ENCODE data around the gene DDRGK1.
"Not testable (repeated sequence)": the region's sequence is repeated elsewhere in the genome, so short reads cannot be mapped to it uniquely, and the experiment has no call there.

DDRGK1 gene

GRCh38 chr20:3165473-3166337, 38.8 kb downstream of the DDRGK1 start:
- no peak for DNase-seq (ENCODE audit: low spot score)
- no peak for FAIRE-seq

GRCh38 chr20:3164763-3165410, 39.6 kb downstream of the DDRGK1 start:
- DNase-seq (ENCODE audit: low spot score) (no peak), FAIRE-seq (no peak)

GRCh38 chr20:3164043-3164762, 40.3 kb downstream of the DDRGK1 start:
- FAIRE-seq (no peak), DNase-seq (ENCODE audit: low spot score) (no peak)

DNA sequence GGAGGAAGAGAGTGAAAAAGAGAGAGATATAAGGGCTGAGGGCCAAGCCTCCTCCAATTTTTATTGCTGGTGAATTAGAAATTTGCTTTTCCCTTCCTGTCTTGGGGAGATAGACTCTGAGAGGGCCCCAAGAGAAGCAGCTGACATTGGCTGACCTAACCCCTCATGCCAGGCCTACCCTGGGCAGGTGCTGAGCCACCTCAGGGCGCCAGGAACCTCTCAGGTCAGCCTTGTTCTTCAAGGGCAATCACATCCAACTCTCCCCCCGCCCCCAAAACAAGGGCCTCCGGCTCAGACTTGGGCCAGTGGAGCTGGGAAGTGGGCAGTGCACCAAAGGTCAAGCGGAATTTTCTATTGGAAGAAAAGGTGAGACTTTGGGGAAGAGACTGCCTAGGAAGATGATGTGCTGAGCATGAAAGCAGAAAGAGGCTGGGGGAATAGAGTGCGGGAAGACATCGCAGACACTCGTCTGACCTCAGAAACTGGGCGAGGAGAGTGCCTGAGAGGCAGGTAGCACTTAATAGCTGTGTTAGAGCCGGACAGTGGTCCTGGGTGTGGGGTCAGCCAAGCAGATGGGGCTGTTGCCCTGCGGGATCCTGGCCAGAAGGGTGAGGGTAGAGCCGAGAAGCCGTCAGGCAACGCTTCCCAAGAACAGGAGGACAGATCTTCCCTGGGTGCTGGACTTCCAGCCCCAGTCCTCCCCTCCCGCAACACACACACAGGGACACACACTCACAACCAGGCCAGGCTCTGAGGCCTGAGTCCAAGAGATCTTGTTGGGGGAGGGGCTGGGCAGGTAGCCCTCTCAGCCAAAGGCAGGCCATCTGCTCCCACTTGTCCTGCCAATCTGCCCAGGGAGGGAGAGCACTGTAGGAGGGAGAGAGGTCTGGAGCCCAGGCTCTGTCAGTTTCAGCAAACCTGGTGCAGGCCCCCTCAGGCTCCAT, 41.1 kb downstream of the DDRGK1 start:
- no peak for DNase-seq (ENCODE audit: low spot score)
- FAIRE-seq, result no peak

- no peak for DNase-seq (ENCODE audit: low spot score)
- FAIRE-seq, result no peak
These were observed 42.3 kb downstream of the DDRGK1 start for GRCh38 chr20:3162080-3162611.

DNA sequence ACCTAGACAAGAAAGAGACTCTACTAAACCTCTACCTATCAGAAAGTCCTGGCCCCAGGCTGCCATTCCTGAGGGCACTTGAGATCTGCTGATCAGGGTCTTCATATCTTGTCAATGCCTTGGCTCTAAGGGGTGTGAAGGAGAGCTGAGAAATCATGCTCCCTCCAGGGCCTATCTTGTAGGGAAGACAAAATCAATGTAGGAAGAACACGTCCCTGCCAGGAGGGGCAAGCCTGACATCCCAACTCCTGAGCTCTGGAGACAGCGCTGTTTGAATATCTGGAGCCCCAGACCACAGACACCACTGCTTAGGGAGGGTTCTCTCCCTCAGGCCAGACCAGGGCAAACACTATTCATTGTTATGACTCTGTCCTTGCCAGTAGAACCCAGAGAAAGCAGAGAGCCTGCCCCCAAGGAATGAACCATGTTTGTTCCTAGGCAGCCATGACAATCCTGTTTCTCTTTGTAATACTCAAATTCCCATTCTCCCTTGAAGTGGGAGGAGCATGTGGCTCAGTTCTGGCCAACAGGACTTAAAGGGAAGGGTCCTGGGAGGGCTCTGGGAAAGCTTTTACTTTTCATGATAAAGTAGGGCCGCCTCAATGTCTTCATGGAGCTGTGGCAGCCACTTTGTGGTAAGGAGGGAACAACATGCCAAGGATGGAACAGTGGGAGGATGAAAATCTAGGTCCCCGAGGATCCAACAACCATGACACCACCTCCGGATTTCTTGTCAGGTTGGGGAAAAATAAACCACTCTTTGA, 43.0 kb downstream of the DDRGK1 start:
- no peak for FAIRE-seq
- no peak for DNase-seq (ENCODE audit: low spot score)

DNA sequence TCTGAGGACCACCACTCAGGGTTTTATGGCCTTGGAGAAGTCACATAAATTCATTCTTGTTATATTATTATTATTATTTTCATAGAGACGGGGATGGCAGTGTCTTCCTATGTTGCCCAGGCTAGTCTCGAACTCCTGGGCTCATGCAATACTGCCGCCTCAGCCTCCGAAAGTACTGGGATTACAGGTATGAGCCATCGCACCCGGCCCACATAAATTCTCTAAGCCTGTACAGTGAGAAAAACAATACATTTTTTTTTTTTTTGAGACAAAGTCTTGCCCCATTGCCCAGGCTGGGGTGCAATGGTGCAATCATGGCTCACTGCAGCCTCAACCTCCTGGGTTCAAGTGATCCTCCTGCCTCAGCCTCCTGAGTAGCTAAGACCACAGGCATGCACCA, 44.1 kb downstream of the DDRGK1 start:
- no peak for DNase-seq (ENCODE audit: low spot score)
- FAIRE-seq, result no peak

- FAIRE-seq, result no peak
- no peak for DNase-seq (ENCODE audit: low spot score)
These were observed 45.5 kb downstream of the DDRGK1 start for GRCh38 chr20:3158968-3159431.

DNA sequence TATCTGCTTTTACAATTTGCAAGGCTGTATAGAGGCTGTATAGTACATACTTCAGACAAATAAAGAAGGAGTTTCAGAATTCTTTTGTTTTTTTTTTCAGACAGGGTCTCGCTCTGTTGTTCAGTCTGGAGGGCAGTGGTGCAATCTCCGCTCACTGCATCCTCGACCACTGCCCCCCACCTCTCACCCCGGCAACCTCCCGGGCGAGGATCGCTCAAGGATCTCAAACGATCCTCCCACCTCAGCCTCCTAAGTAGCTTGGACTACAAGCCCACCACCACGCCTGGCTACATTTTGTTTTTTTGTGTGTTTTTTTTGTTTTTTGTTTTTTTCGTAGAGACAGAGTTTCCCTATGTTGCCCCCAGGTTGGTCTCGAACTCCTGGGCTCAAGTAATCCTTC, 46.7 kb downstream of the DDRGK1 start:
- FAIRE-seq, result no peak
- no peak for DNase-seq (ENCODE audit: low spot score)

DNA sequence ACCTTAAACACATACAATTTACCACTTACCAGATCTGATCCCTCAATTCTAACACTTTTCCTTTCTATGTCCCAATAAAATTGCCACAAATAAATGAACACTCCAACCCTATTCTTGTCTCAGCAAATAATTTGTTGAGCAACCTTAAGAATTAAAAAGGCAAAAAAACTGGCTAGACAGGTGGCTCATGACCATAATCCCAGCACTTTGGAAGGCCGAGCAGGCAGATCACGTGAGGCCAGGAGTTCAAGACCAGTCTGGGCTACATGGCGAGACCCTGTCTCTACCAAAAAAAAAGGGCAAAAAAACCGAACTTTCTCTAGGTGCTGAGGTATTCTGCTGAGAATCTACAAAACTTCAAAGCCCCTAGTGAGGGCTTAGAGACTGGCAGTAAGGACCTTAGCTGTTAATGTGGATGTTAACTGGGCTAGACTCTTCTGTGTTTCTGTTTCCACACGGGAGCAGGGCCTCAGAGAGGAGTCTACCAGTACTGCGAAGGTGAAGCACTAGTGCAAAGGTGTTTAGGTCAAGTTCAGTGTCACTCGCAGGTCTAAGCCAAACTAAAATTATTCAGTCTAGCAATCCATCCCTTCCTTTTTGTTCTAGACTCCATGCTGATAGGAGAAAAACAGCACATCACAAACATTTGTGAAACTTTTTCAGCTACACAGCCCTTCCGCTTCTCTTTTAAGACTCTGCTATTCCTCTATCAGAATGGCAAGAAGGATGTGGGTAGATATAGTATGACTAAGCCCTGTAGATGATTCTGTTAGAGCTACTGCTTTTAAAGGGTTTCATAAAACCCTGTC, 47.5 kb downstream of the DDRGK1 start:
- DNase-seq (ENCODE audit: low spot score) (no peak), FAIRE-seq (no peak)

- not testable (repeated sequence) for FAIRE-seq; DNase-seq (ENCODE audit: low spot score)
These were observed 52.3 kb downstream of the DDRGK1 start for GRCh38 chr20:3152057-3152644.

GRCh38 chr20:3150908-3151307, 53.6 kb downstream of the DDRGK1 start:
- no peak for DNase-seq (ENCODE audit: low spot score)
- no peak for FAIRE-seq

DNA sequence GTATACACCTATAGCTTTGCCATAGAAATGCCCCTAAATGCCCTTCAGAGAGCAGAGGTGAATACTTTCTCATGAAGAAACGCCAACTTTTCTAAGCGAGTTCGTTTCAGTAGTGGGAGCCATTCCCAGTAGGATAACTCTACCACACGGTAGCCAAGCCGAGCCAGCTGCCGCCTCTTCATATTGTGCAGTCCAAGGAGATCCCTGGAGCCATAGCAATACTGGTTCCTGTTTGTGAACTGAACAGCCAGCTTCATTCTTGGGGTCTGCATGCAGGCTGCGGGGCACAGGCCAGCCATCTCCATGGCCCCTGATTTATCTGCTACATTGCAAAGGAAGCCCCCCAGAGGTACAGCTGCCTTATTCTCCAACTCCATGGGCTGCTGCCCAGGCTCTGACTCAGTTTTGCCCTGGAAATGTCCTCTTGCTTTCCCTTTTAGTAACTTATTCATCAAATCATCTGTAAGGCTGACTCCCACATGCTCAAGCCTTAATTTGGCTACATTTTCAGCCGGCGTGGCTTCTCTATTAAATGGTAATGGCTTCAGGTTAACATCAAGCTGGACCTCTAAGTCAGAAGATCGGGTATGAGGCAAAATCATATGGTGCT, 57.6 kb downstream of the DDRGK1 start:
- FAIRE-seq (no peak), DNase-seq (ENCODE audit: low spot score) (no peak)

- FAIRE-seq, result no peak
- no peak for DNase-seq (ENCODE audit: low spot score)
These were observed 62.7 kb downstream of the DDRGK1 start for GRCh38 chr20:3141757-3142156.
